GM18861 (cell line): Measurements from ENCODE around the gene CALU.
A peak's percentile ranks its signal among the peaks of the same experiment; 100 is the strongest.

Experiments
- ATAC-seq: cut with Tn5 transposase; IDR thresholded peaks from one replicate; pipeline ENCODE4 v1.9.1; 2021; ENCODE audit not compliant: unreplicated experiment

The CALU gene

DNA sequence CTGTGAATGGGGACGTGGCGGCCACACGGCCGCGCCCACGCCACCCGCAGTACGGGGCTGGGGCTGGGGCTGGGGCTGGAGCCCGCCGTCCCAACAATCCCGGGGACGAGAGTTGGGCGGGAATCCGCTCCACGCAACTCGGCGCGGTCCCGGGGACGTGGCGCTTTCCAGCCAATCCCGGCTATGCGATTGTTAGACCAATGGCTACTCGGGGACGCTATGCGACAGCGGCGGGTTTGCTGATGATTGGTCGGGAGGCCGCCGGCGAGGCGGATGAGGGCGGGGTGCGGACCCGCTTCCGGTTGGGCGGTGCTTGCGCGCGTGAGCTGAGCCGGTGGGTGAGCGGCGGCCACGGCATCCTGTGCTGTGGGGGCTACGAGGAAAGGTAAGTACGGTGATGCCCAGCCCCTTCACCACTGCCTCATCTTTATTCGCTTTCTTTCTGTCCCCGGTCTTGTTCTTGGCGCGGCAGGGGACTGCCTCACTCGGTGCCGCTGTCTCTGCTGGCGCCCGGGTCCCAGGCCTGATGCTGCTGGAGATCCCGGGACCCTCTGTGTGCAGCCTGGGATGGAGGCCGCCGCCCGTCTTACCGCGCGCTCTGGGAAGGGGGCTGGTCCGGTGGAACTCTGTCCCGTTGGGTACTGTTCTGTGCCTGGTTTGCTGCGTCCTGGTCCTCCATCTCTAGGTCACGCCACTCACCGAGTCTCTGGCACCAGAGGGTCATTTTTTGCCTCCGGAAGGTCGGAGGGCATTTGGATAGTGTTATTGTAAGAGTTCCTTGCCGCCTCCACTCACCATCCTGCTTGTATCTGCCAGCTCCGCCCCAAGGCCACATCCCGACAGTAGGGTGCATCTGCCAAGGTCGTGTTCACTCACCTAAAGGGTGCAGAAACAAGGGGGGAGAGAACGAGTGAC lies at the start of gene CALU:
CALU (plus strand) TSS at position 312 of the 915 bp plus-strand sequence. CDS start 9,225 bp downstream, outside the sequence.
- peak; percentile 95 for ATAC-seq

DNA sequence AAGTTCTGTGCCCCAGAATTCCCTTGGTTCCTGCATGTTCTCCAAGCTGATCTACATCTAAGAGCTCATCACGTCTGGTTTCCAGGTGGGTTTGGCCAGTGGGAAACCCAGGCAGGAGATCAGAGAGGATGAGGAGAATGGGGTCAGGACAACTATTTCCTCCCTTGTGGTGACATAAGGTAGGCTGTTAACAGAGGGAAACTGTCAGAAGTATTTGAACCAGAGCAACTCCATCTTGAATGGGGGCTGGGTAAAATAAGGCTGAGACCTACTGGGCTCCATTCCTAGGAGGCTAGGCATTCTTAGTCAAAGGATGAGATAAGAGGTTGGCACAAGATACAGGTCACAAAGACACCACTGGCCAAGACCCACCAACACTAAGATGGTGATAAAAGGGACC lies 47.9 kb upstream of the CALU start:
- ATAC-seq: no peak

DNA sequence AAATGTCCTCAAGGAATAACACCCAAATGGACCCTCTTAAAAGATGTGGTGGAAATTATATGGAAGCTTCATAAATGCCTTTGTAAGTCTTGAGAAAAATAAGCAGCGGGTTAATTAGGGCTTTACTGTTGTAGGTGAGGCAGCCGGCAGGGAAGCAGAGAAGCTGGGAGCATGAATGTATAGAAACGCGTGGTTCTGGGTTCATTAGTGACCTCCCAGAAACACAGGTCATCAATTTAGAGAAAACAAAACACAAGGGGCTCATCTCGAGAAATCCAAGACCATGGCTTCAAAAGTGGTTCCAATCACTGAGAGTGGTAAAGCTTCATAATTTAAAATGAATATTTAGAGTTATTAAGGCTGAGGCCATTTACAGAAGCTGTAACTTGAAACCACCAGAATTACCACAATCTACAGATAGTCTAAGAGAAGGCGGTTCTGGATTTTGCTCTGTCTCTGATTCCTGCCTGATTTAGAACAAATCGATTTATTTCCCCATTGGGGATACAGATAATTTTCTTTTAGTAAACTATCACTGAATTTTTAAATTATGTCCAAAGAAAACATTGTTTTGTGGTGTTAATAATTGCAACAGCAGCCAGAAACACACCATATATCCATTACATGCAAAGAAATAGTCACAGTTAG lies 46.4 kb upstream of the CALU start:
- ATAC-seq: no peak

DNA sequence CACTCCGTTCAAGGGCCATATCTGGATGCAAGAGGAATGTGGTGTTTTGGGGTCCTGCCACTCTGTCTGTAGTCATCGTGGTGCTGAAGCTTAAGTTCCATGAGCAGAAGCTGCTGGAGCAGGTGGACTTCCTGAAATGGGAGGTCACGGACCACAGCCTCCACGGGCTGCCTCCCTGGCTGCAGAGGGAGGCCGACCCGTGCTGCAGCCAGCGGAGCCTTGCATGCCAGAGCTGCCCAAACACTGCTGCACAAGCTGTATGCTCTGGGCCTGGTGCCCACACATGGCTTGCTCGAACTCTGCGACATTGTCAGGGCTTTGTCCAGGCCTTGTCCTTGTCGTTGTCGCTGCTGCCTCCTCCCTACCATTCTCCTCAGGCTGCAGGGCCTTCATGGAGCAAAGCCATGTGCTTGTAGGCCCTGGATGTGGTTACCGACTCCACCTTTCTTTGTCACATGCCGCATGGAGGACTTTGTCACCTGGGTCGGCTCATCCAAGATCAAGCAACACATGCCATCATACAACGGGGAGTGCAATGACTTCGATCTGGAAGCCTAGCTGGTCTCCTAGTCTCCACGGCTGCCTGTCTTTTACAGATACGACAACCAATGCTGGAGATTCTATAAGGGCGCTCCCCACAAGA lies 45.7 kb upstream of the CALU start:
- no peak for ATAC-seq

DNA sequence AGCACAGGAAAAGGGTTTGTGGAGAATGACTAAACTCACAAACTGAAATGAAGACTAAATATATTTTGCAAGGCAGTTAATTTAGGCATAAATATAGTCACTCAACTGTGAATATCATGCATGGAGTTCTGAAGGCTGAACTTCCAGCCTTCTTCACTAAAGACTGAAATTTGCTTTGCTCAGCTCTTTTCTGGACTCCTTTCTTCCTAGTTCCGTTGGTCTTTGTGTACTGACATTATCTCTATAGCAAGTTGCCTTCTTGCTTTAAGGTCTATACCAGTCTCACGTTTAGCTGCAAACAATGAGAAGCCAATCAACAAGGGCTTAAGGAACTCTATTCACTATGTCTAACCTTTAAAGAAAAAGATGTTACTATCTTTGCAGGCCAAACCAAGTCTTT lies 44.4 kb upstream of the CALU start:
- no peak for ATAC-seq

DNA sequence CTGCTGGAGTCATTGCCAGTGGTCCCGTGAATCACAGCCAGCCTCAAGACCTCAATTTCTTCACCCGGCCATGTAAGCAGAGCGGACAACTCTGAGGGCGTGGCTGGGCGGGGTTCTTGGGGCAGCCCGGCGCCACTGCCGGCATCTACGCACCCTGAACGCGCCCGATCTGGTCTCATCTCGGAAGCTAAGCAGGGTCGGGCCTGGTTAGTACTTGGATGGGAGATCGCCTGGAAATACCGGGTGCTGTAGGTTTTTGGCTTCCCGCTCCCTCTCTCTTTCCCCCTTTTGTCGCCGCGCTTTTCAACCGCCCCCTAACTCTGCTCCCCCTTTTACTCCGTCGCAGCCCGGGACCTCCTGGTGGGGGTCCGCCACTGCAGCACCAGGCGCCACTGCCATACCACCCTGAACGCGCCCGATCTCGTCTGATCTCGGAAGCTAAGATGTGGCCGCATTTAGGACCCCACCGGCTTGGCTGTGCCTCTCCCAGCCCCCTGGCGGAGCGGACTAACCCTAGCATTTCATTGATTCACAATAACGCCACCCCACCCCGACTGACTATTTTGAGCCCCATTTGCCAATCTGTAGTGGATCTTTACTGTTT lies 41.8 kb upstream of the CALU start:
- ATAC-seq: no peak

DNA sequence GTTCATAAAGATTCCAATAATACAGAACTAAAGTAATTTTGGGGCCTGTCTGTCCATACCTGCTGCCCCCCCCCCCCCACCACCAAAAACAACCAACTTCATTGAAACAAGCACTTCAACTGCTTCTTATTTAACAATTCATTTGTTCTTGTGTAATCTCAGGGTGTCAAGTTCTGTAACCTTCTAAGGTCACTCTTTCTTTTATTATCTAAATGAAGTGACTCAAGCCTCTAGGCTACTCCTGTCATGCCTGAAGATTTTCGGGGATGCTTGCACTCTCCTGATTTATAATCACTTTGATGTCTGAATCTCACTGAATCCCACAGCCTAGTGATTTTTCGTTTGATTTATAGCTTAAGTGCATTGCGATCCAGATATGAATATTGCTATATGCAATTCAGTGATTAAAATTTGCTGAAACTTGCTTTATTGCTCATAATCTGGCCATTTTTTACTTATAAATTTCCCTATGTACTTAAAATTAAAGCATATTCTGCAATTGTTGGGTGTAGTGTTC lies 39.9 kb upstream of the CALU start:
- no peak for ATAC-seq

DNA sequence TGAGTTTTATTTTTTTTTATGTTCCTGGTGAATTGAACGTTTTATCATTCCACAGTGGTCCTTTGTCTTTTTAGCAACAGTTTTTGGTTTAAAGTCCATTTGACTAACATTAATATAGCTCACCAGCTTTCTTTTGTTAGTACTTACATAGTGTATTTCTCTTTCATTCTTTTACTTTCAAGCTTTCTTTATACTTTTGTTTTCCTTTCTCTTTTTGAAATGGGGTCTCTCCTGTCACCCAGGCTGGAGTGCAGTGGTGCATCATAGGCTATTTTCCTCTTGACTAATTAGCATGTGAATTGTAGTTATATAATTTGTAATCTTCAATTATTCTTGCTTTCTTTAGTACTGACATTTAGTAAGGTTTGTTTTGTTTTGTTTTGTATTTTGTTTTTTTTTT lies 39.3 kb upstream of the CALU start:
- no peak for ATAC-seq

DNA sequence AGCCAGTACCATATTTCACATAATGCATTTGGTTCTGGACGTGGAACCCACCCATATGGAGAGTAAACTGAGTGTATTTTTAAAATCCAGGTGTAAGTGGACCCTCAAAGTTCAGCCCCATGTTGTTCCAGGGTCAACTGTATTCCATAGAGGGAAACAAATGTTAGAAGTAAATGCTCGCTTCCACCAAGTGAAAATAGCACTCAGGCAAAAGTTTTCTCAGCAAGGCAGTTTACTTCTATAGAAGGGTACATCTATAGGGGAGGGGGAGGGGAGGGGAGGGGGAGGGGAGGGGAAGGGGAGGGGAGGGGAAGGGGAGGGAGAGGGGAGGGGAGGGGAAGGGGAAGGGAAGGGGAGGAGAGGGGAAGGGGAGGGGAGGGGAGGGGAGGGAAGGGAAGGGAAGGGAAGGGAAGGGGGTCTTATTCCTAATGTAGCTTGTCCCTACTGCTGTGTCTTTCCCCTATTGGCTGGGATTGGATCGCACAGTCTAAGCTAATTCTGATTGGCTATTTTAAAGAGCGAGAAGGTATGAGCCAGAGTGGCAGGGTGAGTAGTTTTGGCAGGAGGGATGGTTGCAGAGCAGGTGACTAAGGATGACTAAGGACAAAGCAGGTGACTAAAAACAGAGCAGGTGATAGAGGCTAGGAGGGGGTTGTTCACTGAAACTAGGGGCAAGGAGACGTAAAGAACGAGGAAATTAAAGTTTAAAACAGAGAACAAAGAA lies 37.9 kb upstream of the CALU start:
- ATAC-seq: no peak

DNA sequence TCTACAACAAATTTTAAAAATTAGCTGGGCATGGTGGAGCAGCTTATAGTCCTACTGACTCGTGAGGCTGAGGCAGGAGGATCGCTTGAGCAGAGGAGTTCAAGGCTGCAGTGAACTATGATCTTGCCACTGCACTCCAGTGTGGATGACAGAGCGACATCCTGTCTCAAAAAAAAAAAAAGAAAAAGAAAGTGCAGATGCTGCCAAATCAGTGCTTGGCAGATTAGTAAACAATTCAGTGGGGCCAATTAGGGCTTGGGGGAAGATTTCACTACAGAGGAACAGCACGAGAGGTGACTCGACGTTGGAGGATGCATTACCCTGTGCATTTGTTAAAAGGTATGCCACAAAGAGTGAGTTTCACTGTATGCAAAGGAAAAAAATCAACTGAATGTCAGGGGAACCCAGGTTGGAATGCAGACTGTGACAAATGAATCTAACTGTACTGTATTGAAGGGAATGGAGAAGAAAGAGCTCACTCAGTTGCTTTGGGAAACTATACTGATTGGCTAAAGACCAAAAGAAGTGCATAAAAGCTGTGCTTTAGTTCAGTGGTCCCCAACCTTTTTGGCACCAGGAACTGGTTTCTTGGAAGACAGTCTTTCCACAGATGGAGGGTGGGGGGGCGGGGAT lies 35.4 kb upstream of the CALU start:
- ATAC-seq: no peak

DNA sequence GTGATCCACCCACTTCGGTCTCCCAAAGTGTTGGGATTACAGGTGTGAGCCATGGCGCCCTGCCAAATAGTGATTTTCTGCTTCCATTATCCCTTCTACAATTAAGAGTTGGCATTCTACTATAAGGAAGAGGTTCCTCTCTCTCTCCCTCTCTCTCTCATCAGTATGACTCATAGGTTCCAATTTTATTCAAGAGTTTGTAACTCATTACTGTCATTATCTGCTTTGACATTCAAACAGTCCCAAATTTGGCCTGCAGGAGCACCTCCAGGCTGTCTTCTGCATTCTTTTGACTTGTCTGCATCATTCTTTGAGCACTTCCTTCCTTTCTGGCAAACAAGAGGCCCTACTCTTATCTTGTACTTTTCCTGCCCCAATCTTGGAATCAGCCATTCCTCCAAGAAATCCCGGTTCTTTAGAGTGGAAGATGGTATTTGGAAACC lies 33.2 kb upstream of the CALU start:
- no peak for ATAC-seq

DNA sequence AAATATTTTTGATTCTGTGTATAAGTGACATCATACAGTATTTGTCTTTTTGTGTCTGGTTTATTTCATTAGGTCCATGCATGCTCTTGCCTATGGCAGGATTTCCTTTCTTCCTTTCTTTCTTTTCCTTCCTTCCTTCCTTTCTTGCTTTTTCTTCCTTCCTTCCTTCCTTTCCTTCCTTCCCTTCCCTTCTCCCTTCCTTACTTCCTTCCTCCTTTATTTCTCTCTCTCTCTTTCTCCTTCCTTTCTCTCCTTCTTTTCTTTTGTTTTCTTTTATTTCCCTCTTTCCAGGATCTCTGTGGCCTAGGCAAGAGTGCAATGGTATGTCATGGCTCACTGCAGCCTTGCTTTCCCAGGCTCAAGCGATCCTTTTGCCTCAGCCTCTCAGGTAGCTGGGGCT lies 31.4 kb upstream of the CALU start:
- no peak for ATAC-seq

DNA sequence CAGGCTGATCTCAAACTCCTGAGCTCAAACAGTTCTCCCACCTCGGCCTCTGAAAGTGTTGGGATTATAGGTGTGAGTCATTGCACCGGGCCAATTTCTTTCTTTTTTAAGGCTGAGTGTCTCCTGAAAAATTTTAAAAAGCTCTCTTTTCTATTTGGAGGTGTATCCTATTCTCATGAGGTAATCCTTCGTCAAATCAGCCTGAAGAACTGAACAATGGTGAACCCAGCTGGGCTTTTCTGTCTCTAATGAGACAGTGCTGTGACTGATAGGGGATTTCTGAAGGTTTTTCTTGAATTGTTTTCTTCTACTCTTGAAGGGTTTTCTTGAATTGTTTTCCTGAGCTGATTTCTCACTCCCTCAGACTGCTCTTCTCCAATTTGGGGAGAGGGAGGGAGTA lies 30.9 kb upstream of the CALU start:
- no peak for ATAC-seq

DNA sequence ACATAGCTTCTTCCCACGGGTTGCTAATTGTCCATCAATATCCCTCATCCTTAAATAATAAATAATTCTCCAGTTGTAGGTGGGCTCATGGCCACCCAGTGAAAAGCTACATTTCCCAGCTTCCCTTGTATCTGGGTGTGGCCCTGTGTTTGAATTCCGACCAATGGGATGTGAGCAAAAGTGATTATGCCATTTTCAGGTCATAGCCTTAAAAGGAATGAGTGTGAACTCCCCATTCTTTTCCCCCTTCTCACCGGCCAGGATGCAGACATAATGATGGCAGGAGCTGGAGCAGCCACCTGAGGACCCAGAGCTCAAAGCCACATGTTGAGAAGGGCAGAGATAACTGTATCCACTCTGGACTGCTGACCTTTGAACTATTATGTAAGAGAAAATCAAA lies 30.3 kb upstream of the CALU start:
- ATAC-seq: no peak

DNA sequence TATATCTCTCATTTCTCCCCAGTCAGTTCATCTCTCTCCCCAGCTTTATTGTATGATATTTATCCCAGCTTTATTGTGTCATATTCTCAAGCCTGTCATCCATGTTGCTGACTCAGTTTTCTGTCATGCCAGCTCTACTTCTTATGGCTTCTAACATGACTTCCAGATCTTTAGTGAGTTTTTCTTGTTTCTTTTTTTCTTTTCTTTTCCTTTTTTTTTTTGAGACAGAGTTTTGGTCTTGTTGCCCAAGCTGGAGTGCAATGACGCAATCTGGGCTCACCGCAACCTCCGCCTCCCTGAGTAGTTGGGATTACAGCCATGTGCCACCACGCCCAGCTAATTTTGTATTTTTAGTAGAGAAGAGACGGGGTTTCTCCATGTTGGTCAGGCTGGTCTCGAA lies 28.7 kb upstream of the CALU start:
- no peak for ATAC-seq

DNA sequence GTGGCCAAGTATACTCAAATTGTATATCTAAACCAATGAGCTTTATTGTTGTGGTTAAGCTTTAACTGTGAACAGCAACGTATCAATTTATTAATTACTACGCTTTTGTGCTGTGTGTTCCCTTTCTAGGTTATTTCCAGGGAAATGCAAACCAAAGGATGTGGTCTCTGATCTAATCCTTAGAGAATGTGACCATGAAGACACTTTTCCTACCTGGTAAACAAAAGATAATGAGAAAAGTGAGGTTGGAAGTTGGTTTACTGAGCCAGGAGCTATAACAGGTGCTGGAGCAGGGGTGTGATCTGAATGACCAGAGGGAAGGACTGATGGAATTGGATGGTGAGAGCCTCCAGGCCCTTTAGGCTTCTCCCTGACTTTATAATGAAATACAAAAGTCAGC lies 25.4 kb upstream of the CALU start:
- no peak for ATAC-seq

DNA sequence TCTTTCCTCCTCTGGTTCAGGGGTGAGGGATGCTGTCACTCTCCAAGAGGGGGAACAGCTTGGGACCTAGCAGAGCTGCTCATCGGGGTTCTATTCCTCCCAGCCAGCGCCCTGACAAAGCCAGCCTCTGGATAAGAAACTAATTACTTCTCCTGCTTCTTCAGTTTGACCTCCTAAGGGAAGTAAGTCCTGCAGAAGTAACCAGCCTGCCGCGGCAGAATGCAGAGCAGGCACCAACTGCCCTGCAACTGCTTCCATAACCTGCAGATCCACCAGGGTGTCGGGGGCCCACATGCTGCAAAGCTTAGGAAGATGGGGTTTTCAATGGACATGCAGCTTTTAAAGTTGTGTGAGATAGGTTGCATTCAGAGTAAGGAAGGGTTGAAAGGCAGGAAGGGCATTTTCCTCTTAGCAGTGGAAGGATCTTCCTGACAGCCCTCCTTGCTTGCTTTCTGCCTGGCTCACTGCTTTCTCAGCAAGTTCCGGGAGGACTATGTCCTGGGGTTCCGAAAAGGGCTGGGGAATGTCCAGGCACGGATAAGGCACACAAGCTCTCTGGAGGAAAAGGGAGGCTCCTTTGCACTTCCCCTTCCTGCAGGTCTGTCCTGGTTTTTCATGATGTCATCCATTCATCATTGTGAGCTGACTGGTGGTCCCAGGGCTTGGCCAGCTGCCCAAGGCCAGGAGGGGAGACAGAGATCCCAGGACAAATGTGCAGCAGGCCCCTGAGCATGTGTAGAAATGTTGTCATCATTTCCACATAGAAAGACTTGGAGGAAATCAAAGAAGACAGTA lies 24.3 kb upstream of the CALU start:
- no peak for ATAC-seq

DNA sequence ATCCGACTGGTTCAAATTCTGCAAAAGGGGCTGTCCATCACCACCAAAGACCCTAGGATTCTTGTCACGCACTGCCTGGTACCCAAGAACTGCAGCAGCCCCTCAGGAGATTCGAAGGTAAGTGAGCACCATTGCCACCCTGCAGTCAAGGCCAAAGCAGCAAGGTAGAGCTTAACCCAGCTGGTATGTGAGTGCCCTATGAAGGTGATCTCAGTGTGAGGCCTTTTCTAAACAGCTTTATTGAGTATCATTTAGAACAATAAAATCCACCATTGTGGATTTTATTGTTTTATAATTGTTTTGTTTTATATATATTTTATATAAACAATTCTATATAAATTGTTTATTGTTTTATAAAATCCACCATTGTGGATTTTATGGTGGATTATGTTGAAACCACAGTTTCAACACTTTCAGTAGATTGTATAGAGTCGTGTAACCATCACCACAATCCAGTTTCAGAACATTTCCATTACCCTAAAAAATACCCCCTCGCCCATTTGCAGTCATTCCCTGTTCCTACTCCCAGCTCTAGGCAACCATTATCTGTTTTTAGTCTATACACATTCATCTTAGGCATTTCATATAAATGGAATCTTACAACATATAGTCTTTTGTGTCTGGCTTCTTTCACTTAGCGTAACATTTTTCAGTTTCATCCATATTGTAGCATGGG lies 20.1 kb upstream of the CALU start:
- no peak for ATAC-seq

DNA sequence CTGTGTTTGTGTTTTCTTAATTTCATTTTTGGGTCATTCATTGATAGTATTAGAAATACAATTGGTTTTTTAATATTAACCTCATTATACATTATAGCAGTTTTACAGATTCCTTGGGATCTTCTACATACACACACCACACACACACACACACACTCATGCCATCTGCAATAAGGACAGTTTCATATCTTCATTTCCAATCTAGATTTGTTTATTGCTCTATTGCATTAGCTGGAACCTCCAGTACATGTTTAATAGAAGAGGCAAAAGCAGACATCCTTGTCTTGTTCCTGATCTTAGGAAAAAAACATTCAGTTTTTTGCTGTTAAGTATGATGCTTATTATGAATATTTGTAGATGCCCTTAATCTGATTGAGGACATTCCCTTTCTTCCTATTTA lies 17.8 kb upstream of the CALU start:
- no peak for ATAC-seq
